GM18526 (cell line): ENCODE measurements around the gene NCAPH2.

Experiments
- POLR2A ChIP-seq: IDR thresholded peaks from 3 replicates; pipeline ENCODE4 v1.6.1; 2011; ENCODE audit not compliant: insufficient read length; ENCODE audit errors: extremely low read depth

NCAPH2 gene

GRCh38 chr22:50470491-50470890 lies 37.5 kb upstream of the NCAPH2 start:
- TF ChIP-seq POLR2A: no peak

- TF ChIP-seq POLR2A: no peak
Observed at GRCh38 chr22:50471197-50471847, 36.7 kb upstream of the NCAPH2 start.

DNA sequence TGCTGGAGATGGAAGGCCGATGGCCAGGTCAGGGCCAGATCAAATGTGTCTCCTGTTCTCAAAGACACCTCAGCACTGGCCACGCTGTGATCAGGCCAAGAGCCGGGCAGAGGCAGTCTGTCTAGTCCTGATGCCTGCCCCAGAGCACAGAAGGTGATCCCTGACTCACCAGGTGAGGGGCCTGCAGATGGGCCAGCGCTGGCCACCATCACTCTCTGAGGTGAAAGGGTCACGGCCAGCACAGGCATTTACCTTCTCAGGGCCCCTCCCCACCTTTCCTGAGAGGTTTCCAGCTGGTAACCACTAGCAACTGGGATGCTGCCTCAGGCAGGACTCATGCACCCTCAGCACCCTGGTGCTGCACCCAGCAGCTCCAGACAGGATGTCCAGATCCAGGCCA lies 36.1 kb upstream of the NCAPH2 start:
- TF ChIP-seq POLR2A: no peak

- TF ChIP-seq POLR2A: no peak
Observed at GRCh38 chr22:50473088-50473487, 34.9 kb upstream of the NCAPH2 start.

DNA sequence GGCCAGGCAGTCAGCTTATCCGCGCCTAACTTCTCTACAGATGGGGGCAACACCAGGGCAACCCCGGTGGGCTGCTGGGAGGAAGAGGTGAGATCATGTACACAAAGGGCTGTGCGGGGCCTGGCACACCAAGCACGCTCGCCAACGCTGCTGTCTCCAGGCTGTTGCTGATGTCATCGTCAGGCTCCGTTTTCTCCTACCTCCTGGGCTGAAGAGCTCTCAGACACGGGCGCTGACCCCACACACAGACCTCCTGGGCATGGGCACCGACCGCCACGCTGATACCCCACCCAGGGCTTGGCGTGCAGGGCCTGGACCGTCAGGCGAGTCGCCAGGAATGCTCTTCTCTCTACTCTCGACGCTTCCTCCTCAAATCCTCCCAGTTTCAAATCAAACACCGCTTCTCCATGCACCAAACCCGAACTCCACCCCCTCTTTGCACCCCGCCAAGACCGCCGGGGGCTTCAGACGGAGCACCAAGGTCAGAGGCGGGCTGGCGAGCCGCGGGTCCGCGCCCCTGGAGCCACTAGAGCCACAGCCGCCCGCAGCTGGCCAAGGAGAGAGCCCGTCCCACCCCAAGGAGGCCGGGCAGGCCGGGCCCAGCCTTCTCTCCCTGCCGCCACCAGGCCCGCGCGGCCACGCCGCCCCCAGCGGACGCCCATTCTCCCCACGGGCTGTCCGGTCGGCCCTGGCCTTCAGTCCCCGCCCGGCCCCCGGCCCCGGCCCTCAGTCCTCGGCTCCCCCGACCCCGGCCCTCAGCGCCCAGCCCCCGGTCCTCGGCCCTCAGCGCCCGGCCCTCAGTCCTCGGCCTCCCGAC lies 34.0 kb upstream of the NCAPH2 start:
- TF ChIP-seq POLR2A: no peak

DNA sequence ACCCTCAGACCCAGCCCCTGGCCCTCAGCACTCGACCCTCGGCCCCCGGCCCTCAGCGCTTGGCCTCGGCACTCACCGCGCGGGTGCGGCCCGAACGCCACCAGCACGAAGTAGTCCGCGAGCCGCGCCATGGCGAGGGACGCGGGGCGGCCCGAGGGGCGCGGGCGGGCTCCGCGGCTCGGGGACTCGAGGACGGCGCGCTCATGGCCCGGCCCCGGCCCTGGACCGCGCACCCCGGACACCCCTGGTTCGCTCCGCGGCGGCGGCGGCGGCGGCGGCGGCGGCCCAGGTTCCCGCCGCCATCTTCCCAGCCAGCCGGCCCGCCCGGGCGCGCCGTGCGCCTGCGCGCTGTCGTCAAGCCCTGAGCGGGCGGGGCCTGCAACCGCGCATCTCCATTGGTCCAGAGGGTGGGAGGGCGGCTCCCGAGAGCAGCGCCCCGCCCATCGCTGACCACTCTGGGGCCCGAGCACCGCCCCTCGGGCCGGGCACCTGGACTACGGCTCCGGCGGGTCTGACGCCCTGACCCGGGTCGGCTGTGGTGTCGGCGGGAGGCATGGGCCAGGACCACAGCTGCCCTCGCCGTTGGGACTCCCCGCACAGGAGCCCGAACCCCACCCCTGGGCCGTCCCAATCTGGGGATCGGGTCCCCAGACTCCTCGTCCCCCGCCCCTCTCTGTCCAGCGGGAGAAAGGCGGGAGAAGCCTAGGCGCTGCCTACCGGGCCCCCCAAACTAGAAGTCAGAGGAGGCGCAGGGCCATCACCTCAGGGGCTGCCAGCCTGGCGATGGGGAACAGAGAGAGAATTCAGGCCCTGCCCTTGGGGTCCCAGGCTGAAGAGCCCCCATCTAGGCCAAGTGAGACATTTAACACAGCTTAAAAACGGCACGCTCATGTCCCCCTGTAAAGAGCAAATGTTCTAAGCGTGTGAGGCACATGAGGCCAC lies 33.0 kb upstream of the NCAPH2 start, which contains the start of gene SBF1:
Gene SBF1, minus strand, starts transcription at position 326 of the 942 bp plus-strand sequence. Its CDS starts 195 bp downstream, at position 131.
- peak; percentile 55 for TF ChIP-seq POLR2A

GRCh38 chr22:50475652-50476002 lies 32.4 kb upstream of the NCAPH2 start:
- TF ChIP-seq POLR2A: no peak

DNA sequence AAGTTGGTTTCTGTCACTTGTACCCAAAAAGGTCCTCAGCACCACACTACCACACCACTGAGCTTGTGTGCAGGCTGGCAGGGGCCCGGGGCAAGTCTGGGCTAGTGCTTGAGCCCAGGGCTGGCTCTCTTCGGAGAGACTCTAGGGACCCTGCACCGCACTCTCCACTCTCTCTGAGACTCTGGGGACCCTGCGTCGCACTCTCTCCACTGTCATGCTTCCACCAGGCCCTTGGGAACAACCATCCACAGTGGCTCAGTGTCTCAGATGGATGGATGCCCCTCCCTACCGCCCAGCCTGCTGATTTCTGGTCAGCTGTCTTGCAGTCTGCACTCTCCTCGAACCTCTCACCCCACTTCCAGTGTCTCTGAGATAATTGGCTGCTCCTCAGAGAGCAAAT lies 31.2 kb upstream of the NCAPH2 start:
- no peak for TF ChIP-seq POLR2A

GRCh38 chr22:50477923-50478322 lies 30.1 kb upstream of the NCAPH2 start:
- TF ChIP-seq POLR2A: no peak

GRCh38 chr22:50479721-50480120 lies 28.3 kb upstream of the NCAPH2 start:
- TF ChIP-seq POLR2A: no peak

- TF ChIP-seq POLR2A: no peak
Observed at GRCh38 chr22:50481045-50481439, 27.0 kb upstream of the NCAPH2 start.

DNA sequence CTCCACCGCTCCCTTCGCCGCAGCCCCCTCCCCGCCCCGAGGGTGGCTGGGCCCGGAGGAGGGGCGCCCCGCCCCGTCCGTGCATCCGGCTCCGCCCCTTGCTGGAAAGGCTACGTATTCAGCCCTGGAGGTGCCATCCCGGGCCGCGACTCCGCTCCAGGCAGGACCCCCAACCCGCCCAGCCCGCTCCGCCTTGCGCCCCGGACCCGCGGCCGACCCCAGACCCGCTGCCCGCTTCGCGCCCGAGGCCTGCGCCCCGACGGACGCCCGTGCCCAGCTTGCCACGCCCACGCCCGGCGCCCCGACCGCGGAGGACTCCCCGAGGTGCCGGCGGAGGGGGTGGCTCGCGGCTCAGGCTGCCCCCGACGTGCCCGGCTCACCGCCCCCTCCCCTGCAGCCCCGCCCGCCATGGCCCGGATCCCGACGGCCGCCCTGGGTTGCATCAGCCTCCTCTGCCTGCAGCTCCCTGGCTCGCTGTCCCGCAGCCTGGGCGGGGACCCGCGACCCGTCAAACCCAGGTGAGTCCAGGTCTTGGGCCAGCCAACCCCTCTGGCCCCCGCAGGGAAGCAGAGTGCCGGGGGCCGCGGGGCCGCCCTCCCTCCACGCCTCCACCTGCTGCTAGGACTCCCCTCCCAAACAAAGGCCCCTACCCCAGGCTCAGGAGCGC lies 26.5 kb upstream of the NCAPH2 start, which contains the start of gene ADM2:
Gene ADM2, plus strand, starts transcription at position 104 of the 667 bp plus-strand sequence. Its CDS starts 305 bp downstream, at position 409.
- no peak for TF ChIP-seq POLR2A

GRCh38 chr22:50482107-50483074 lies 25.6 kb upstream of the NCAPH2 start:
- no peak for TF ChIP-seq POLR2A

- TF ChIP-seq POLR2A: no peak
Observed at GRCh38 chr22:50483106-50483505, 24.9 kb upstream of the NCAPH2 start.
